Heart left ventricle (tissue), 13 donors: ENCODE results near the gene CEACAM4.

Experiments used
- POLR2A ChIP-seq, 2 donors: fragments of 450-650 bp; IDR thresholded peaks; one replicate each; pipeline ENCODE4 v1.6.1; 2017; ENCODE audit warnings: antibody characterized with exemption in 2 of 2, mild to moderate bottlenecking in 2 of 2, moderate library complexity in 2 of 2
- TF ChIP-seq, protein P1 (sequence below), 12 donors: fragments of 200-600 bp; sonication (generic) in 4 of 12; IDR thresholded peaks; one replicate each; pipeline versions ENCODE4 v1.5.0 to v1.8.0; 2018 to 2022; ENCODE audit warnings: antibody characterized with exemption in 12 of 12, mild to moderate bottlenecking in 5 of 12
- donor health status: ischemic (EF 13 %, LVEDD 7.1; RV severe dilation, severe dysfunction).
- donor health status: DM: no; HTN: yes; CAD: no.
- donor health status: DM: no; HTN: no; CAD: no.
- donor health status: ischemic (EF 25% LVEDD 6.9; RV normal size, moderate dysfunction).
- donor health status: ischemic (EF 25% LVEDD 5.7; RV mildly dilated, moderate dysfunction).
- donor health status: ischemic (EF 35%, LVEDD 5.7; RV mildly dilated, moderate dysfunction).
- donor health status: nonischemic (EF 11% LVEDD 7.7; RV severe dilation, severe dysfunction).
- donor health status: DM: yes; HTN: yes; CAD: no.
- donor health status: PGD.
- donor health status: ischemic (EF 29% LVEDD 5.4; RV normal size, mild dysfunction).
- donor health status: nonischemic (EF 23%, LVEDD 6.1; RV moderate dilation, normal function).

DNA sequence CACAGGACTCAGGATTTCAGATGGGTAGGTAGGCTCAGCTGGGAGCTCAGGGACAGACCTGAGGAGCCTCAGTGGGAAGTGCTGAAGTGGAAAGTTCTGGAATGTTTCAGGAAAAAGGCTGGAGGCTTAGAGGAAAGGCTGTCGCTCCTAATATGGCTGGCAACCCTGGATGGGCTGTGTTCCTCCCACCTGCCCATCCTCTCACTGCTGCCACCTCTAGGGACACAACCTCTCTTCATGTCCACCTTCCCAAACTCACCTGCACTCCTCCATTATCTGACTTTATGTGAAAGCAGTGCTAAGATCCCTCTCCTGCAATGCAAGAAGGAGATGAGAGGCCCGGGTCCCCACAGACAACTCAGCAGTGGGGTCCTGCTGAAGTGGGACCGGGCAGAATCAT is 56.7 kb downstream of the CEACAM4 start:
- no peak for TF ChIP-seq POLR2A (IDR thresholded peaks at IDR 0.05)
- TF ChIP-seq, protein P1, sequence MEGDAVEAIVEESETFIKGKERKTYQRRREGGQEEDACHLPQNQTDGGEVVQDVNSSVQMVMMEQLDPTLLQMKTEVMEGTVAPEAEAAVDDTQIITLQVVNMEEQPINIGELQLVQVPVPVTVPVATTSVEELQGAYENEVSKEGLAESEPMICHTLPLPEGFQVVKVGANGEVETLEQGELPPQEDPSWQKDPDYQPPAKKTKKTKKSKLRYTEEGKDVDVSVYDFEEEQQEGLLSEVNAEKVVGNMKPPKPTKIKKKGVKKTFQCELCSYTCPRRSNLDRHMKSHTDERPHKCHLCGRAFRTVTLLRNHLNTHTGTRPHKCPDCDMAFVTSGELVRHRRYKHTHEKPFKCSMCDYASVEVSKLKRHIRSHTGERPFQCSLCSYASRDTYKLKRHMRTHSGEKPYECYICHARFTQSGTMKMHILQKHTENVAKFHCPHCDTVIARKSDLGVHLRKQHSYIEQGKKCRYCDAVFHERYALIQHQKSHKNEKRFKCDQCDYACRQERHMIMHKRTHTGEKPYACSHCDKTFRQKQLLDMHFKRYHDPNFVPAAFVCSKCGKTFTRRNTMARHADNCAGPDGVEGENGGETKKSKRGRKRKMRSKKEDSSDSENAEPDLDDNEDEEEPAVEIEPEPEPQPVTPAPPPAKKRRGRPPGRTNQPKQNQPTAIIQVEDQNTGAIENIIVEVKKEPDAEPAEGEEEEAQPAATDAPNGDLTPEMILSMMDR (IDR thresholded peaks at IDR 0.05): no peak
